ENCODE data around the gene STK32A.

The STK32A gene

GRCh38 chr5:147223343-147223742 is 11.5 kb upstream of the STK32A start:
- DNase-seq = no peak
- H3K27ac ChIP-seq = no peak overlapping the region
- intact Hi-C loops (cut with DNase I; ENCODE audit: low total_unique reads) = no loop called here

GRCh38 chr5:147223948-147224791 is 10.7 kb upstream of the STK32A start:
- TF ChIP-seq, protein P1, sequence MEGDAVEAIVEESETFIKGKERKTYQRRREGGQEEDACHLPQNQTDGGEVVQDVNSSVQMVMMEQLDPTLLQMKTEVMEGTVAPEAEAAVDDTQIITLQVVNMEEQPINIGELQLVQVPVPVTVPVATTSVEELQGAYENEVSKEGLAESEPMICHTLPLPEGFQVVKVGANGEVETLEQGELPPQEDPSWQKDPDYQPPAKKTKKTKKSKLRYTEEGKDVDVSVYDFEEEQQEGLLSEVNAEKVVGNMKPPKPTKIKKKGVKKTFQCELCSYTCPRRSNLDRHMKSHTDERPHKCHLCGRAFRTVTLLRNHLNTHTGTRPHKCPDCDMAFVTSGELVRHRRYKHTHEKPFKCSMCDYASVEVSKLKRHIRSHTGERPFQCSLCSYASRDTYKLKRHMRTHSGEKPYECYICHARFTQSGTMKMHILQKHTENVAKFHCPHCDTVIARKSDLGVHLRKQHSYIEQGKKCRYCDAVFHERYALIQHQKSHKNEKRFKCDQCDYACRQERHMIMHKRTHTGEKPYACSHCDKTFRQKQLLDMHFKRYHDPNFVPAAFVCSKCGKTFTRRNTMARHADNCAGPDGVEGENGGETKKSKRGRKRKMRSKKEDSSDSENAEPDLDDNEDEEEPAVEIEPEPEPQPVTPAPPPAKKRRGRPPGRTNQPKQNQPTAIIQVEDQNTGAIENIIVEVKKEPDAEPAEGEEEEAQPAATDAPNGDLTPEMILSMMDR (IDR thresholded peaks at IDR 0.05) = peak; percentile 76 to 81
- no peaks in the 10 kb centered on the region for H3K9me3 ChIP-seq
- intact Hi-C loops (cut with DNase I; ENCODE audit: low total_unique reads) = loop anchor here (2.0 kb wide), 1 partner anchor 335 kb away; no protein-coding TSS in a partner anchor
- DNase-seq = peak in 1 of 2 donors; percentile 52
- no peak overlapping the region for H3K27ac ChIP-seq
- H3K4me3 ChIP-seq = no peak overlapping the region
- H3K27me3 ChIP-seq = no peaks in the 10 kb centered on the region
- H3K4me1 ChIP-seq = no peaks in the 10 kb centered on the region
- no peaks in the 10 kb centered on the region for H3K36me3 ChIP-seq

More at GRCh38 chr5:147223343-147223742, 11.5 kb upstream of the STK32A start:
- Histone ChIP-seq H3K27me3 (no peaks in the 10 kb centered on the region), H3K4me1 (no peaks in the 10 kb centered on the region), H3K9me3 (no peaks in the 10 kb centered on the region), H3K4me3 (no peak overlapping the region), H3K36me3 (no peaks in the 10 kb centered on the region)
- TF ChIP-seq, protein P1 (IDR thresholded peaks at IDR 0.05) = no peak

DNA sequence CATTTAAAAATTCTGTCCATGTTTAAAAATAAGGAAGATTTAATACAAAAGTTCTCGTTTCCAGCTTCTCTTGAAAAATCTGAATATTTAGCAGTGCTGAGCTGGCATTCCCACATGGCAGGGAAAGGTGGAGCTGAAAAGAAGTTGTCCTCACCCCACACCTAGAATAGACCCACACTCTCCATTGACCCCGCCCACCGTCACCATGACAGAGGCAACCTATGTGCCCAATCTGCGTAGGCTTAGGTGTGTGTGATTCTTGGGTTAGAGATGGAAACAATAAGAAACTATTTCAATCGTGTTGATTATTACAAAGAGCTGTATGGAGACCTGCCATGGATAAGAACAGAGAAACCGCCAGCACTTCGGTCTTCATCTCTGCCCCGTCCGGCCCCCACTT is 8.9 kb upstream of the STK32A start:
- TF ChIP-seq, protein P1 (IDR thresholded peaks at IDR 0.05) = no peak
- no peaks in the 10 kb centered on the region for H3K27me3 ChIP-seq
- no peak for DNase-seq
- no peaks in the 10 kb centered on the region for H3K4me1 ChIP-seq
- H3K27ac ChIP-seq = no peak overlapping the region
- no peak overlapping the region for H3K4me3 ChIP-seq
- H3K9me3 ChIP-seq = no peaks in the 10 kb centered on the region
- H3K36me3 ChIP-seq = no peaks in the 10 kb centered on the region
- intact Hi-C loops (cut with DNase I; ENCODE audit: low total_unique reads) = loop anchor here (2.0 to 5.0 kb wide), 2 partner anchors 146 to 333 kb away; no protein-coding TSS in a partner anchor

DNA sequence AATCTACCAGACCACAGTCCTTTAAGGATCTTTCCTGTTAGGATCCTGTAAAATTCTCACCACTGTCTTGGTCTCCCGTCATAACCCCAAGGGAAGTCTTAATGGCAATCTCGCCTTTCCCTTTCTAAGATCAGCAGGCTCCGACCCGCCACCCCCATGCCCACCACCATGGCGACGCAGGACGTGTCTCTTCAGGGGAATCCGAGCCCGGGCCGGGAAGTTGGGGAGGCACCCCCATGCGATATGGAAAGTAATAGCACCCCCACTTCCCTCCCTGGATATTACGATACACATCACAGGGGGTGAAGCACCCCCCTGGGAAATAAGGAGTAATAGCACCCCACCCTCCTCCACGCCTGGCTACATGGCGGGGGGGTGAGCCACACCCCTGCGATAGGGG is 8.3 kb upstream of the STK32A start:
- intact Hi-C loops (cut with DNase I; ENCODE audit: low total_unique reads) = loop anchor here (5.0 kb wide), 1 partner anchor 146 kb away; no protein-coding TSS in a partner anchor
- DNase-seq = no peak
- H3K4me1 ChIP-seq = no peaks in the 10 kb centered on the region
- no peaks in the 10 kb centered on the region for H3K27me3 ChIP-seq
- TF ChIP-seq, protein P1 (IDR thresholded peaks at IDR 0.05) = no peak
- no peaks in the 10 kb centered on the region for H3K9me3 ChIP-seq
- no peak overlapping the region for H3K27ac ChIP-seq
- no peaks in the 10 kb centered on the region for H3K36me3 ChIP-seq
- no peak overlapping the region for H3K4me3 ChIP-seq

- intact Hi-C loops (cut with DNase I; ENCODE audit: low total_unique reads) = loop anchor here (5.0 to 10.0 kb wide), 3 partner anchors 160 to 343 kb away; no protein-coding TSS in a partner anchor
- Histone ChIP-seq H3K27ac (peak overlapping the region; percentile 90 to 93), H3K4me3 (peak overlapping the region; percentile 65 to 87), H3K36me3 (no peaks in the 10 kb centered on the region), H3K27me3 (no peaks in the 10 kb centered on the region), H3K4me1 (peaks cover 0 to 9% (median 4%) of the 10 kb centered on the region in 4 donors), H3K9me3 (no peaks in the 10 kb centered on the region)
- DNase-seq = no peak
- TF ChIP-seq, protein P1 (IDR thresholded peaks at IDR 0.05) = no peak
Measured at GRCh38 chr5:147234239-147234824, 494 bp upstream of the STK32A start.

All from tibial artery (tissue), 4 donors.